ENCODE data around the gene RPL36. TPM values are rescaled to one million over a fixed set of nuclear protein-coding genes. Genes with fewer than 3 reads are reported as not detected.
"Not testable (repeated sequence)": the region's sequence is repeated elsewhere in the genome, so short reads cannot be mapped to it uniquely, and the experiment has no call there.

The RPL36 gene
- total RNA-seq, 1 experiment from 2014 or later = 1,504 TPM

DNA sequence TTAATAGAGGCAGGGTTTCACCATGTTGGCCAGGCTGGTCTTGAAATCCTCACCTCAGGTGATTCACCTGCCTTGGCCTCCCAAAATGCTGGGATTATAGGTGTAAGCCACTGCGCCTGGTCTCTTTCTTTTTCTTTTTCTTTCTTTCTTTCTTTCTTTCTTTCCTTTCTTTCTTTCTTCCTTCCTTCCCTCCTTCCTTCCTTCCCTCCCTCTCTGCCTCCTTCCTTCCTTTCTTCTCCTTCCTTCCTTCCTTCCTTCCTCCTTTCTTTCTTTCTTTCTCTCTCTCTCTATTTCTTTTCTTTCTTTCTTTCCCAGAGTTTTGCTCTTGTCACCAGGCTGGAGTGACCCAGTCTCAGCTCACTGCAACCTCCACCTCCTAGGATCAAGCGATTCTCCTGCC, 43.1 kb downstream of the RPL36 start:
- intact Hi-C loops (cut with micrococcal nuclease); ATAC-seq; H3K9me2 ChIP-seq (ENCODE audit: insufficient read depth); RAD21 ChIA-PET (ENCODE audit: low non-redundant PET in 1 of 2, low total read pairs in 2 of 2, uncharacterized antibody in 2 of 2, unreplicated experiment in 2 of 2); H3K79me2 ChIP-seq (ENCODE audit: insufficient read depth, low read length); H3K36me3 ChIP-seq (ENCODE audit: control insufficient read depth in 1 of 2, insufficient read depth in 2 of 2, low read length in 2 of 2); H2AFZ ChIP-seq (ENCODE audit: low read depth, low read length, poor library complexity, severe bottlenecking); H3K27me3 ChIP-seq (ENCODE audit: insufficient read depth, low read length); H3K4me2 ChIP-seq (ENCODE audit: low read length); H3K27ac ChIP-seq (ENCODE audit: low read depth, low read length); BruUV-seq (replicated peaks); H3K9me3 ChIP-seq (ENCODE audit: control insufficient read depth in 1 of 2, insufficient read depth in 1 of 2, low read depth in 1 of 2, low read length in 2 of 2); H3K4me1 ChIP-seq (ENCODE audit: control insufficient read depth in 1 of 2, insufficient read depth in 2 of 2, low read length in 2 of 2); H4K20me1 ChIP-seq (ENCODE audit: insufficient read depth); DNase-seq (ENCODE audit: low read depth, low spot score); H3K9ac ChIP-seq (ENCODE audit: low read length); H3K4me3 ChIP-seq (replicated peaks in 1 of 2; ENCODE audit: low read depth in 1 of 2, low read length in 2 of 2): not testable (repeated sequence)
- POLR2A ChIA-PET = interaction anchor here (0.8 to 1.8 kb wide), 2 partner anchors 13 to 44 kb away, joined by 3 to 5 read pairs; partner anchors contain the start of genes CATSPERD, LONP1 and RPL36
- CTCF ChIA-PET = interaction anchor here (1.1 kb wide), 1 partner anchor 12 kb away, joined by 3 read pairs; no protein-coding TSS in a partner anchor

DNA sequence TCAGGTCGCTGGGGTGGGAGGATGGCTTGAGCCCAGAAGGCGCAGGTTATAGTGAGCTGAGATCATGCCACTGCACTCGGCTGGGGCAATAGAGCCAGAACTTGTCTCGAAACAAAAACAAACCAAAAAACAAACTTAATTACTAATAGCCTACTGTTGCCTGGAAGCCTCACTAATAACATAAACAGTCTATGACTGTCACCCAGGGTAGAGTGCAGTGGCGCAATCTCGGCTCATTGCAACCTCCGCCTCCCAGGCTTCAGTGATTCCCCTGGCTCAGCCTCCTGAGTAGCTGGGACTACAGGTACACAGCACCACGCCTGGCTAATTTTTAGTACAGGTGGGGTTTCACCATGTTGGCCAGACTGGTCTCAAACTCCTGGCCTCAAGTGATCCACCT, 48.3 kb downstream of the RPL36 start:
- Histone ChIP-seq H2AFZ (ENCODE audit: low read depth, low read length, poor library complexity, severe bottlenecking) (no peak overlapping the region), H3K27me3 (ENCODE audit: insufficient read depth, low read length) (no peaks in the 10 kb centered on the region), H3K9me3 (ENCODE audit: control insufficient read depth in 1 of 2, insufficient read depth in 1 of 2, low read depth in 1 of 2, low read length in 2 of 2) (no peaks in the 10 kb centered on the region), H3K36me3 (ENCODE audit: control insufficient read depth in 1 of 2, insufficient read depth in 2 of 2, low read length in 2 of 2) (no peaks in the 10 kb centered on the region), H3K4me2 (ENCODE audit: low read length) (no peak overlapping the region), H3K9me2 (ENCODE audit: insufficient read depth) (no peaks in the 10 kb centered on the region), H3K4me3 (replicated peaks in 1 of 2; ENCODE audit: low read depth in 1 of 2, low read length in 2 of 2) (no peak overlapping the region), H3K9ac (ENCODE audit: low read length) (no peak overlapping the region), H4K20me1 (ENCODE audit: insufficient read depth) (no peaks in the 10 kb centered on the region), H3K79me2 (ENCODE audit: insufficient read depth, low read length) (no peaks in the 10 kb centered on the region), H3K4me1 (ENCODE audit: control insufficient read depth in 1 of 2, insufficient read depth in 2 of 2, low read length in 2 of 2) (no peaks in the 10 kb centered on the region), H3K27ac (ENCODE audit: low read depth, low read length) (no peak overlapping the region)
- ATAC-seq (no peak), DNase-seq (ENCODE audit: low read depth, low spot score) (no peak)
- CTCF ChIA-PET = interaction anchor here (0.9 kb wide), 1 partner anchor 18 kb away, joined by 5 read pairs; no protein-coding TSS in a partner anchor
- POLR2A ChIA-PET = no interaction called here
- RAD21 ChIA-PET (ENCODE audit: low non-redundant PET in 1 of 2, low total read pairs in 2 of 2, uncharacterized antibody in 2 of 2, unreplicated experiment in 2 of 2) = no interaction called here
- TF ChIP-seq, protein P1, sequence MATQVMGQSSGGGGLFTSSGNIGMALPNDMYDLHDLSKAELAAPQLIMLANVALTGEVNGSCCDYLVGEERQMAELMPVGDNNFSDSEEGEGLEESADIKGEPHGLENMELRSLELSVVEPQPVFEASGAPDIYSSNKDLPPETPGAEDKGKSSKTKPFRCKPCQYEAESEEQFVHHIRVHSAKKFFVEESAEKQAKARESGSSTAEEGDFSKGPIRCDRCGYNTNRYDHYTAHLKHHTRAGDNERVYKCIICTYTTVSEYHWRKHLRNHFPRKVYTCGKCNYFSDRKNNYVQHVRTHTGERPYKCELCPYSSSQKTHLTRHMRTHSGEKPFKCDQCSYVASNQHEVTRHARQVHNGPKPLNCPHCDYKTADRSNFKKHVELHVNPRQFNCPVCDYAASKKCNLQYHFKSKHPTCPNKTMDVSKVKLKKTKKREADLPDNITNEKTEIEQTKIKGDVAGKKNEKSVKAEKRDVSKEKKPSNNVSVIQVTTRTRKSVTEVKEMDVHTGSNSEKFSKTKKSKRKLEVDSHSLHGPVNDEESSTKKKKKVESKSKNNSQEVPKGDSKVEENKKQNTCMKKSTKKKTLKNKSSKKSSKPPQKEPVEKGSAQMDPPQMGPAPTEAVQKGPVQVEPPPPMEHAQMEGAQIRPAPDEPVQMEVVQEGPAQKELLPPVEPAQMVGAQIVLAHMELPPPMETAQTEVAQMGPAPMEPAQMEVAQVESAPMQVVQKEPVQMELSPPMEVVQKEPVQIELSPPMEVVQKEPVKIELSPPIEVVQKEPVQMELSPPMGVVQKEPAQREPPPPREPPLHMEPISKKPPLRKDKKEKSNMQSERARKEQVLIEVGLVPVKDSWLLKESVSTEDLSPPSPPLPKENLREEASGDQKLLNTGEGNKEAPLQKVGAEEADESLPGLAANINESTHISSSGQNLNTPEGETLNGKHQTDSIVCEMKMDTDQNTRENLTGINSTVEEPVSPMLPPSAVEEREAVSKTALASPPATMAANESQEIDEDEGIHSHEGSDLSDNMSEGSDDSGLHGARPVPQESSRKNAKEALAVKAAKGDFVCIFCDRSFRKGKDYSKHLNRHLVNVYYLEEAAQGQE (IDR thresholded peaks at IDR 0.05; ENCODE audit: low read depth) = no peak
- TF ChIP-seq ZBTB33 (IDR thresholded peaks at IDR 0.05; ENCODE audit: extremely low read depth, insufficient replicate concordance, low read length) = no peak
- TF ChIP-seq ELF1 (IDR thresholded peaks at IDR 0.05; ENCODE audit: borderline replicate concordance, low read depth) = no peak
- TF ChIP-seq CBX3 (IDR thresholded peaks at IDR 0.05; ENCODE audit: low read depth) = no peak
- no peak for TF ChIP-seq SIN3A (IDR thresholded peaks at IDR 0.05; ENCODE audit: low read depth)
- TF ChIP-seq POLR2A (IDR thresholded peaks at IDR 0.05; ENCODE audit: borderline replicate concordance, extremely low read depth, insufficient read depth, insufficient read length) = no peak
- no peak for TF ChIP-seq ZNF274 (IDR thresholded peaks at IDR 0.05; ENCODE audit: low read depth, low read length)
- TF ChIP-seq, protein P2, sequence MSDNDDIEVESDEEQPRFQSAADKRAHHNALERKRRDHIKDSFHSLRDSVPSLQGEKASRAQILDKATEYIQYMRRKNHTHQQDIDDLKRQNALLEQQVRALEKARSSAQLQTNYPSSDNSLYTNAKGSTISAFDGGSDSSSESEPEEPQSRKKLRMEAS (IDR thresholded peaks at IDR 0.05) = no peak
- TF ChIP-seq YY1 (IDR thresholded peaks at IDR 0.05; ENCODE audit: extremely low read depth, insufficient replicate concordance, low read depth, low read length) = no peak
- no peak for TF ChIP-seq POLR2AphosphoS5 (IDR thresholded peaks at IDR 0.05; ENCODE audit: low read depth, low read length)
- TF ChIP-seq TCF7L2 (IDR thresholded peaks at IDR 0.05; ENCODE audit: borderline replicate concordance, extremely low read depth, insufficient read depth, insufficient read length) = no peak
- no peak for TF ChIP-seq CEBPB (IDR thresholded peaks at IDR 0.05; ENCODE audit: low read depth)
- no peak for TF ChIP-seq FOSL1 (IDR thresholded peaks at IDR 0.05; ENCODE audit: low read depth)
- no peak for TF ChIP-seq ZFX (IDR thresholded peaks at IDR 0.05)
- intact Hi-C loops (cut with micrococcal nuclease) = no loop called here
- BruUV-seq (replicated peaks) = no TSS peak

Measured in HCT116 (cell line).